ENCODE measurements around the gene TNRC6A. TPM values are rescaled to one million over a fixed set of nuclear protein-coding genes. Genes with fewer than 3 reads are reported as not detected.
"Not testable (repeated sequence)": the region's sequence is repeated elsewhere in the genome, so short reads cannot be mapped to it uniquely, and the experiment has no call there.

Gene TNRC6A
- total and polyA plus RNA-seq, 4 donors, result 10.3 to 93.0 (median 29.8) TPM

GRCh38 chr16:24810951-24811843, 81.7 kb downstream of the TNRC6A start:
- Histone ChIP-seq H3K9ac (ENCODE audit: insufficient read depth in 1 of 2, low read length in 2 of 2) (no peak overlapping the region), H3K4me3 (no peak overlapping the region), H3K27ac (ENCODE audit: low read depth in 1 of 2, low read length in 1 of 2) (no peak overlapping the region), H3K27me3 (ENCODE audit: control insufficient read depth in 3 of 3, insufficient read depth in 3 of 3, low read length in 2 of 3) (no peaks in the 10 kb centered on the region), H3K9me3 (ENCODE audit: control insufficient read depth in 4 of 4, insufficient read depth in 3 of 4, low read length in 3 of 4) (no peaks in the 10 kb centered on the region), H3K4me1 (ENCODE audit: control insufficient read depth in 5 of 5, insufficient read depth in 5 of 5, low read length in 5 of 5) (peaks cover 0 to 3% (median 0%) of the 10 kb centered on the region in 5 donors), H3K36me3 (ENCODE audit: control insufficient read depth in 4 of 4, insufficient read depth in 4 of 4, low read length in 4 of 4) (peaks cover 38 to 67% (median 57%) of the 10 kb centered on the region in 4 donors)
- WGBS, 2 donors, result 85% methylated on average over 11 of the region's 11 CpGs
- DNase-seq (no peak), ATAC-seq (ENCODE audit: insufficient read depth, low FRiP score) (no peak)
- TF ChIP-seq, protein P1, sequence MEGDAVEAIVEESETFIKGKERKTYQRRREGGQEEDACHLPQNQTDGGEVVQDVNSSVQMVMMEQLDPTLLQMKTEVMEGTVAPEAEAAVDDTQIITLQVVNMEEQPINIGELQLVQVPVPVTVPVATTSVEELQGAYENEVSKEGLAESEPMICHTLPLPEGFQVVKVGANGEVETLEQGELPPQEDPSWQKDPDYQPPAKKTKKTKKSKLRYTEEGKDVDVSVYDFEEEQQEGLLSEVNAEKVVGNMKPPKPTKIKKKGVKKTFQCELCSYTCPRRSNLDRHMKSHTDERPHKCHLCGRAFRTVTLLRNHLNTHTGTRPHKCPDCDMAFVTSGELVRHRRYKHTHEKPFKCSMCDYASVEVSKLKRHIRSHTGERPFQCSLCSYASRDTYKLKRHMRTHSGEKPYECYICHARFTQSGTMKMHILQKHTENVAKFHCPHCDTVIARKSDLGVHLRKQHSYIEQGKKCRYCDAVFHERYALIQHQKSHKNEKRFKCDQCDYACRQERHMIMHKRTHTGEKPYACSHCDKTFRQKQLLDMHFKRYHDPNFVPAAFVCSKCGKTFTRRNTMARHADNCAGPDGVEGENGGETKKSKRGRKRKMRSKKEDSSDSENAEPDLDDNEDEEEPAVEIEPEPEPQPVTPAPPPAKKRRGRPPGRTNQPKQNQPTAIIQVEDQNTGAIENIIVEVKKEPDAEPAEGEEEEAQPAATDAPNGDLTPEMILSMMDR (IDR thresholded peaks at IDR 0.05; ENCODE audit: control extremely low read depth, extremely low read depth), result no peak

DNA sequence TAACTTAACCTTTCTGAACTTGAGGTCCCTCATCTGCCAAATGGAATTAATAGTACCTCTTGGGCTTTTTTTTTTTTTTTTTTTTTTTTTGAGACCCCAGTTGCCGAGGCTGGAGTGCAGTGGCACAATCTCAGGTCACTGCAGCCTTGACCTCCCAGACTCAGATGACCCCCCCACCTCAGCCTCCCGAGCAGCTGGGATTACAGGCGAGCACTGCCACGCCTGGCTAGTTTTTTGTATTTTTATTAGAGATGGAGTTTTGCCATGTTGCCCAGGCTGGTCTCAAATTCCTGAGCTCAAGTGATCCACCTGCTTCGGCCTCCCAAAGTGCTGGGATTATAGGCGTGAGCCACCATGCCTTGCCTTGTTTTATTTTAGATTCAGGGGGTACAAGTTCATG, 83.4 kb downstream of the TNRC6A start:
- not testable (repeated sequence) for H3K4me1 ChIP-seq (ENCODE audit: control insufficient read depth in 5 of 5, insufficient read depth in 5 of 5, low read length in 5 of 5); DNase-seq; H3K9ac ChIP-seq (ENCODE audit: insufficient read depth in 1 of 2, low read length in 2 of 2); H3K27ac ChIP-seq (ENCODE audit: low read depth in 1 of 2, low read length in 1 of 2); H3K4me3 ChIP-seq; H3K27me3 ChIP-seq (ENCODE audit: control insufficient read depth in 3 of 3, insufficient read depth in 3 of 3, low read length in 2 of 3); H3K9me3 ChIP-seq (ENCODE audit: control insufficient read depth in 4 of 4, insufficient read depth in 3 of 4, low read length in 3 of 4); ATAC-seq (ENCODE audit: insufficient read depth, low FRiP score)
- H3K36me3 ChIP-seq (ENCODE audit: control insufficient read depth in 4 of 4, insufficient read depth in 4 of 4, low read length in 4 of 4), result peaks cover 42 to 76% (median 53%) of the 10 kb centered on the region in 4 donors
- 88 to 91% methylated on average over 6 of the region's 6 CpGs for WGBS, 2 donors

- 81 to 92% methylated on average over 7 of the region's 7 CpGs for WGBS, 2 donors
Observed at GRCh38 chr16:24815021-24815420, 85.6 kb downstream of the TNRC6A start.

DNA sequence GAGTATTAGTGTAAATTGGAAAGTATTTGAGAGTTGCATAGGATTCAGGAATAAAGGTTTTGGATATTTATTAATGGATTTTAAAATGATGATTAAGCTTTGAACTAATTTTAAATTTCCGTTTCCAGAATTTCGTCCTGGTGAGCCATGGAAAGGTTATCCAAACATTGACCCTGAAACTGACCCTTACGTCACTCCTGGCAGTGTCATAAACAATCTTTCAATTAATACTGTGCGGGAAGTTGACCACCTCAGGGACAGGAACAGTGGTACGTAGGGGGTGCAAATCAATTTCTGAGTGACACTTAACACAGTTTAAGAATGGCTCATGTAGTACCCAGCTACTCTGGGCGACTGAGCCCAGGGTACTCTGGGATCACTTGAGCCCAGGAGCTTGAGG, 87.2 kb downstream of the TNRC6A start:
- no peak for DNase-seq
- ATAC-seq (ENCODE audit: insufficient read depth, low FRiP score), result no peak
- Histone ChIP-seq H3K9me3 (ENCODE audit: control insufficient read depth in 4 of 4, insufficient read depth in 3 of 4, low read length in 3 of 4) (no peaks in the 10 kb centered on the region), H3K4me3 (no peak overlapping the region), H3K36me3 (ENCODE audit: control insufficient read depth in 4 of 4, insufficient read depth in 4 of 4, low read length in 4 of 4) (peaks cover 53 to 82% (median 63%) of the 10 kb centered on the region in 4 donors), H3K27ac (ENCODE audit: low read depth in 1 of 2, low read length in 1 of 2) (no peak overlapping the region), H3K9ac (ENCODE audit: insufficient read depth in 1 of 2, low read length in 2 of 2) (no peak overlapping the region), H3K4me1 (ENCODE audit: control insufficient read depth in 5 of 5, insufficient read depth in 5 of 5, low read length in 5 of 5) (peaks cover 0 to 13% (median 3%) of the 10 kb centered on the region in 5 donors), H3K27me3 (ENCODE audit: control insufficient read depth in 3 of 3, insufficient read depth in 3 of 3, low read length in 2 of 3) (no peaks in the 10 kb centered on the region)
- TF ChIP-seq, protein P1 (IDR thresholded peaks at IDR 0.05; ENCODE audit: control extremely low read depth, extremely low read depth), result no peak
- WGBS, 2 donors, result 82% methylated on average over 6 of the region's 6 CpGs

More at GRCh38 chr16:24815021-24815420, 85.6 kb downstream of the TNRC6A start:
- peaks cover 46 to 76% (median 64%) of the 10 kb centered on the region in 4 donors for H3K36me3 ChIP-seq (ENCODE audit: control insufficient read depth in 4 of 4, insufficient read depth in 4 of 4, low read length in 4 of 4)
- H3K27ac ChIP-seq (ENCODE audit: low read depth in 1 of 2, low read length in 1 of 2), result no peak overlapping the region
- H3K4me3 ChIP-seq, result no peak overlapping the region
- DNase-seq, result no peak
- no peaks in the 10 kb centered on the region for H3K27me3 ChIP-seq (ENCODE audit: control insufficient read depth in 3 of 3, insufficient read depth in 3 of 3, low read length in 2 of 3)
- TF ChIP-seq, protein P1 (IDR thresholded peaks at IDR 0.05; ENCODE audit: control extremely low read depth, extremely low read depth), result no peak
- no peak for ATAC-seq (ENCODE audit: insufficient read depth, low FRiP score)
- no peak overlapping the region for H3K9ac ChIP-seq (ENCODE audit: insufficient read depth in 1 of 2, low read length in 2 of 2)
- H3K9me3 ChIP-seq (ENCODE audit: control insufficient read depth in 4 of 4, insufficient read depth in 3 of 4, low read length in 3 of 4), result no peaks in the 10 kb centered on the region
- peaks cover 0 to 10% (median 3%) of the 10 kb centered on the region in 5 donors for H3K4me1 ChIP-seq (ENCODE audit: control insufficient read depth in 5 of 5, insufficient read depth in 5 of 5, low read length in 5 of 5)

Measured in lung (tissue), 12 donors.